ENCODE data around the gene CELA2A.
"Not testable (repeated sequence)": the region's sequence is repeated elsewhere in the genome, so short reads cannot be mapped to it uniquely, and the experiment has no call there.

CELA2A gene

DNA sequence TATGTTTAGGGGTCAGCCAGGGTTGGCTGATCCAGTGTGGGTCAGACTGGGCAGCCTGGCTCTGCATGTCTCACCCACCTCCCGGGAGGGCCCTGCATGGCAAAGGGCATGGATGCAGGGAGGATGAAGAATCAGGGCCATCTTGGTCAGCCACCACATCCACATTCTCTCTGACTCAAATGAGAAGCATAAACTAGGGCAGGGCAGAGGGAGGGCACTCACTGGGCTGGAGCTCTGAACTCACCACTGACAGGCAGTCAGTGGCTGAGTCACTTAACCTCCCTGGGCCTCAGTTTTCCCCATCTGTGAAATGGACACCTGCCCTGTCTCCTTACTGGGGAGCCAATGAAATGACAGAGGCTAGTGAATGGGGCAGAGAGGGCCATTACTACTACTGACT lies 4.3 kb upstream of the CELA2A start:
- in situ Hi-C loops (cut with MboI; ENCODE audit: low sequenced_read_pairs, unreplicated experiment): no loop called here
- TF ChIP-seq, protein P1, sequence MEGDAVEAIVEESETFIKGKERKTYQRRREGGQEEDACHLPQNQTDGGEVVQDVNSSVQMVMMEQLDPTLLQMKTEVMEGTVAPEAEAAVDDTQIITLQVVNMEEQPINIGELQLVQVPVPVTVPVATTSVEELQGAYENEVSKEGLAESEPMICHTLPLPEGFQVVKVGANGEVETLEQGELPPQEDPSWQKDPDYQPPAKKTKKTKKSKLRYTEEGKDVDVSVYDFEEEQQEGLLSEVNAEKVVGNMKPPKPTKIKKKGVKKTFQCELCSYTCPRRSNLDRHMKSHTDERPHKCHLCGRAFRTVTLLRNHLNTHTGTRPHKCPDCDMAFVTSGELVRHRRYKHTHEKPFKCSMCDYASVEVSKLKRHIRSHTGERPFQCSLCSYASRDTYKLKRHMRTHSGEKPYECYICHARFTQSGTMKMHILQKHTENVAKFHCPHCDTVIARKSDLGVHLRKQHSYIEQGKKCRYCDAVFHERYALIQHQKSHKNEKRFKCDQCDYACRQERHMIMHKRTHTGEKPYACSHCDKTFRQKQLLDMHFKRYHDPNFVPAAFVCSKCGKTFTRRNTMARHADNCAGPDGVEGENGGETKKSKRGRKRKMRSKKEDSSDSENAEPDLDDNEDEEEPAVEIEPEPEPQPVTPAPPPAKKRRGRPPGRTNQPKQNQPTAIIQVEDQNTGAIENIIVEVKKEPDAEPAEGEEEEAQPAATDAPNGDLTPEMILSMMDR (IDR thresholded peaks at IDR 0.05; ENCODE audit: borderline replicate concordance, control extremely low read depth, extremely low read depth, insufficient read depth, missing control alignments): no peak
- DNase-seq (ENCODE audit: low spot score): no peak

DNA sequence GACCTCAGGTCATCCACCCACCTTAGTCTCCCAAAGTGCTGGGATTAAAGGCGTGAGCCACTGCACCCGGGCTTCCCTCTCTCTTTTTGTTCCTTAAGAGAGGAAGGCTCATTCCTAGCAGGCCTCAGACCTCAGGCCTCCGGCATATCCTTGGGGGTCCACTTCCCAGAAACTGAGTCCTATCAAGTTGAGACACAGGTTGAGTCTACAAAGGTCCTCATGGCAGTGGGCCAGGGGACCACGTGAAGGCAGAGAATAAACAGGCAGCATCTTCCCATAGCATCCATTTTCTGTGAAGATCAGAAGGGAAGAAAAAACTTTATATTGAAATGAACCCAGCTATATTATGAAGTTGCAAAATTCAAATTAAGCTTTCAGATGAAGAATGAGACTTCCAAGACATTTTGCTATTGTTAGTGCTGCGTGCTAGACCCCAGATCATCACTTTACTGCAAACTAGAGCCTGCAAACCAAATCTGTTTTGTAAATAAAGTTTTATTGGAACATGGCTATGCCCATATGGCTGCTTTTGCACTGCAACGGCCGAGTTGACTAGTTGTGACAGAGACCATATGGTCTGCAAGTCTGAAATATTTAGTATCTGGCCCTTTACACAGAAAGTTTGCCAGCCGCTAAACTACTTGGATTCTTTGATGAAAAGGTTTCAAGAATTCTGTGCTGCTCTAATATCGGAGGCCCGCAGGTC lies 3.5 kb upstream of the CELA2A start:
- in situ Hi-C loops (cut with MboI; ENCODE audit: low sequenced_read_pairs, unreplicated experiment): no loop called here
- TF ChIP-seq, protein P1 (IDR thresholded peaks at IDR 0.05; ENCODE audit: borderline replicate concordance, control extremely low read depth, extremely low read depth, insufficient read depth, missing control alignments): no peak
- DNase-seq (ENCODE audit: low spot score): no peak

DNA sequence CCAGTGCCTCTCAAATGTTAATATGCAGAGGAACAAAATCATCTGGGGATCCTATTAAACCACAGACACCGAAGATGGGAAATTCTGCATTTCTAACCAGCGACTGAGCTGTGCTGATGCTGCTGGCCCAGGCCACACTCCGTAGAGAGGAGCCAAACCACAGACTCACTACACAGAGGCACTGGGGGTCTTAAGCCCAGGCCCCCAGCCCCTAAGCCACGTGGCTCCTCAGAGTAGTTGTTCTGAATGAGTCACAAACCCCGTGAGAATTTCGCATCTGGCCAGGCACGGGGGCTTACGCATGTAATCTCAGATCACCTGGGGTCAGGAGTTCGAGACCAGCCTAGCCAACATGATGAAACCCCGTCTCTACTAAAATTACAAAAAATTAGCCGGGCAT lies 2.8 kb upstream of the CELA2A start:
- DNase-seq (ENCODE audit: low spot score): no peak
- in situ Hi-C loops (cut with MboI; ENCODE audit: low sequenced_read_pairs, unreplicated experiment): no loop called here
- TF ChIP-seq, protein P1 (IDR thresholded peaks at IDR 0.05; ENCODE audit: borderline replicate concordance, control extremely low read depth, extremely low read depth, insufficient read depth, missing control alignments): no peak

DNA sequence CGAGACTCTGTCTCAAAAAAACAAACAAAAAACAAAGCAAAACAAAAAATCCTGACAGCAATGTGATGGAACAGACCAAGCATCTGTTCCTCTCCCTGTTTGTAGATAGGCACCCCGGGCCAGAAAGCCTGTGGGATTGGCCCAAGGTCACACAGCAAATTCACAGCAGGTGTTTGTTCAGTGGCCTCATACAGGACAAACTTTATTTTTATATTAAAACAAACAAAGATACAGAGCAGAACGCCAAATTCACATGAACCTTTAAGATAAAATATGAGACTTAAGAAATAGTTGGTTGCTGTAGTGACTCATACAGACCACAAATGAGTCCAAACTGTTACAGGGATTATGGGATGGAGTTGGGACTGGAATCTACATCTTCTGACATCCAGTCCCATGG lies 2.3 kb upstream of the CELA2A start:
- no peak for DNase-seq (ENCODE audit: low spot score)
- in situ Hi-C loops (cut with MboI; ENCODE audit: low sequenced_read_pairs, unreplicated experiment): no loop called here
- TF ChIP-seq, protein P1 (IDR thresholded peaks at IDR 0.05; ENCODE audit: borderline replicate concordance, control extremely low read depth, extremely low read depth, insufficient read depth, missing control alignments): no peak

DNA sequence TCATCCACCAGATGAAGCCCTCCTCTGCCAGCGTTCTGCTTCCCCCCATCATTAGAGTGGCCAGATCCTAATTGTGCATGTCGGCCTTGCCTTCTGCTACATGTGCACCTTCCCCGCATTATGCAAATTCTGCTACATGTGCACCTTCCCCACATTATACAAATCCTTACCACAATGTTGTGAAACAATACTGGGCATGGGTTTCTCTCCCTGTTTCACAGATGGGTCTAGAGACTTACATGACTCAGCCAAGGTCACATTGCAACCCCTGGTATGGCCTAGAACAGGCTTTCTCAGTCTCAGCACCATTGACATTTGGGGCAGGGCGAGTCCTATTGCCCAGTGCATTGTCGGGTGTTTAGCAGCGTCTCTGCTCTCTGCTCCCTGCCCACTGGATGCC lies 1.0 kb upstream of the CELA2A start:
- TF ChIP-seq, protein P1 (IDR thresholded peaks at IDR 0.05; ENCODE audit: borderline replicate concordance, control extremely low read depth, extremely low read depth, insufficient read depth, missing control alignments): no peak
- in situ Hi-C loops (cut with MboI; ENCODE audit: low sequenced_read_pairs, unreplicated experiment): no loop called here
- DNase-seq (ENCODE audit: low spot score): no peak

DNA sequence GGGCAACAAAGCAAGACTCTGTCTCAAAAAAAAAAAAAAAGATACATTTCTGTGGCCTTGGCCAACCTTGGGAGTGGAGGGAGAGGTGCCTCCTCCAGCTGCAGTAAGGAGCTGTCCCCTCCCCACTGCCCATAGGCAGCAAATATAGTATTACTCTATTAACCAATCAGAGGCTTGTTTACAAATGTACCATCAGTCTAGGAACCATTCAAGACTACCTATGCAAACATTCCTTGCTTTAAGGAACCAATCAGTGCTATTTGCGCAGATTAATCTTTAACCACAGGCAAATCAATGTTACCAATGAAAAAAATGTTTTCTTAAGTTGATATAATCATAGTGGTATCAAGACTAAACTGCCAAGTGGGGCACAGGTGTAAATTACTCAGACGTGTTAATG lies 1.1 kb downstream of the CELA2A start:
- no peak for DNase-seq (ENCODE audit: low spot score)
- TF ChIP-seq, protein P1 (IDR thresholded peaks at IDR 0.05; ENCODE audit: borderline replicate concordance, control extremely low read depth, extremely low read depth, insufficient read depth, missing control alignments): no peak
- in situ Hi-C loops (cut with MboI; ENCODE audit: low sequenced_read_pairs, unreplicated experiment): no loop called here

DNA sequence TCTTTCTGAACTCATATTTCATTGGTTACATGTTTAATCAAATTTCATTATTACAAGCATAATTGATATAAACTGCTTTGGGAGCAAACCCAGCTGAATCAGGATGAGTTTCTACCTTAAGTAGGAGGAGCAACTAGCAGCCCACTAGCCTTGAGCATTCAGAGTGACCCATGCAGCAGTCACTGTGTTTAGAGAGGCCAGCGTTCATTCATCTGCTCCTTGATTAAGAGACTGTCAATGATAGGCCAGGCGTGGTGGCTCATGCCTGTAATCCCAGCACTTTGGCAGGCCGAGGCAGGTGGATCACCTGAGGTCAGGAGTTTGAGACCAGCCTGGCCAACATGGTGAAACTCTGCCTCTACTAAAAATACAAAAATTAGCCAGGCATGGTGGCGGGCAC lies 1.9 kb downstream of the CELA2A start:
- DNase-seq (ENCODE audit: low spot score); in situ Hi-C loops (cut with MboI; ENCODE audit: low sequenced_read_pairs, unreplicated experiment): not testable (repeated sequence)
